Activated CD8-positive, alpha-beta memory T cell treated with anti-CD3 and anti-CD28 coated beads for 48 hours (primary cell): ENCODE results near the gene P3H2.

Experiments used
- DNase-seq, 3 experiments: peaks; one replicate each; pipeline ENCODE4 v3.0.0-alpha.2; 2020; ENCODE audit warnings: low read depth in 2 of 3, low spot score in 2 of 3

P3H2 gene

DNA sequence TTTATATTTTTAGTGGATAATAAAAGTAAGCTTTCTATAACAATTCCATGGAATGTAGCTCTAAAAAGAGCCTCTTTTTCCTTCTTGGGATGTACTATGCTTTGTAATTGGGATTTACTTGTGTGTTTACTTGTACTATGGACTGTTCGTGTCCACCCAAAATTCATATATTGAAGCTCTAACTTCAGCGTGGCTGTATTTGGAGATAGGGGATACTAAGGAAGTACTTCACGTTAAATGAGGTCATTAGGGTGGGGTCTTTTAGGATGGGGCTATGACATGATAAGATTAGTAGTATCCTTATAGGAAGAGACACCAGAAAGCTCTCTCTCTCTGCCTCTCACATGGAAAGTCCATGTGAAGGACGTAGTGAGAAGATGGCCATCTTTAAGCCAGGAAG lies 64.9 kb downstream of the P3H2 start:
- no peak for DNase-seq

DNA sequence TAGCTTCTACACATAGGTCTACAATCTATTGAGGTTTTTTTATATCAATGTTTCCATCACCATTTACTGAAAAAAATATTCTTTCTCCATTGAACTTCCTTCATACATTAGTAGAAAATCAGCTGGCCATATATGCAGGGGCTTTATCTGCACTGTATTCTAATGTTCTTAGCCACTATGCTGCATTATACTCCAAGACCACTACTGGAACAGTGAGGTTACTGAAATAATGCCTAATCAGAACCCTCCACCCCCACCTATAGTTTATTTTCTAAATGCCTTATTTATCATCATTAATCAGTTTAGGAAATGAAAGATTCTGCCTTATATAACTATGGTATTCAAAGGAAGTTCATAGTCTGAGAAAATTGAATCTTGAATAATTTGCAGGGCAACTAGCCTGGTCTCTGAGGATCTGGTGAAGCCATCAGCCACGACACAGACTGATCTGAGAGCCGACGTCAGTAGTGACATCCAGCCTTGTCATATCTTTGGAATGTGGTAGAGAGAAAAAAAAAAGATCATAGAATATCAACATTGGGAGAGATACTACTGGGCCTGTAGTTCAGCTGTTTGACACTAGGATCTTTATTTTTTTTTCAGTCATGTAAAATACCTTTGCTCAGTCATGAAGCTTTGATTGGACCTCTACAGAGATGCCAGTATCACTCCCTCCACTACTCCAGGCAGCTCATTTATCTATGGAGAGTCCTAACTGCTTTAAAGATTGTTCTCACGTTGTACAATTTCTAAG lies 66.6 kb downstream of the P3H2 start:
- no peak for DNase-seq

DNA sequence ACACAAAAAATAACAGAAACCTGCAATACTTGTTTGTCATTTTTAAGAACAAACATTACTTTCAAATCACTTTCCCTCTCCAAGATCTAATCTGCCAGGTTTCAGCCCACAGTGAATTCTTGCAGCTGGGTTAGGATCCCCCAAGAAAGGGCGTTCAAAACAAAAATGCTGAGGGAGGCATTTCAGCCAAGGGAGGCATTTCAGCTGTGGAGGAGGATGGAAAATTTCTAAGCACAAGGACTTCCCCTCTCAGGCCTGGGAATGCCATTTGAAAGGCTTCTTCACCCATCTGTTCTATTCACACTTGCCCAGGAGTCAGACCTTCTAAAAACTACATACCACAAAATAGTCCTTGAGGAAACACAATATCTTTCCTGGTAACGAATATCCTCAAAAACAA lies 69.1 kb downstream of the P3H2 start:
- DNase-seq, result no peak

DNA sequence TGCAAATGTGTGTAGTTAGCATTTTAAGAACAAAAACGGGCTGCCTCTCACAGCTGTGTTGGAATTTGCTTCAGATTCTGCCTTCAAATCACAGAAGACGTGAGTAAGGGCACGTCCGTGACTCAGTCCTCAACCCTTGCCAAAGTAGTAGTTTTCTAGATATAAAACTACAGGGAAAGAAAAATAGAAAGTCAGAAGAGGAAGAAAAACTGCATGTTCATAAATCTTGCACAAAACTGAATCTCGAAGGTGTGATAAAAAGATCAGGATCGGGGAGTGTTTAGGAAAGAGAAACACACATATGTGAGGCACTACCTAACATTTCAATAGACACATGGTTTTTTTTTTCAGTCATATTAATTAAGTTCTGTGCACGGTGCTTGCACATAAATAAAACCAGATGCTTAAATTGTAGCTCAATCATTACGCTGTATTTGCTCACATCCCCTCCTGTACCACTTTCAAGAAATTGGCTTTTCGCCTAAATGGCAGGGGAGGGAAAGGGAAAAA lies 71.7 kb downstream of the P3H2 start:
- no peak for DNase-seq

DNA sequence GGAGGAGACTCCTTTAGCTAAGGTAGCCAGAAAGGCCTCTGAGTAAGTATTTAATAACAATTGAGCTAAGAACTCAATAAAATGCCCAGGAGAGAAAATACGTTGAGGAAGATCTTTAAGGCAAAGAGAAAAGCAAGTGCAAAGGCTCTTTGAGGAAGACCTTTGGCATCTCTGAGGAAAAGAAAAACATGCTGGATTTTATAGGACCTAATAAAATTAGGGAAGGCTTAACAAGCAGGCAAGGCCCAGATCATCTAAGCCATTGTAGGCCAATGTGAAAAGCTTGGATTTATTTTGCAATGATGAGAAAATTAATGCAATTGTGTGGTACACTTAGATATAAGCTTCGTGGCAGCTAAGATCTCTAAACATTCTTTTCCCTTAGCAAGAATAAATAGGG lies 75.7 kb downstream of the P3H2 start:
- DNase-seq, result no peak

DNA sequence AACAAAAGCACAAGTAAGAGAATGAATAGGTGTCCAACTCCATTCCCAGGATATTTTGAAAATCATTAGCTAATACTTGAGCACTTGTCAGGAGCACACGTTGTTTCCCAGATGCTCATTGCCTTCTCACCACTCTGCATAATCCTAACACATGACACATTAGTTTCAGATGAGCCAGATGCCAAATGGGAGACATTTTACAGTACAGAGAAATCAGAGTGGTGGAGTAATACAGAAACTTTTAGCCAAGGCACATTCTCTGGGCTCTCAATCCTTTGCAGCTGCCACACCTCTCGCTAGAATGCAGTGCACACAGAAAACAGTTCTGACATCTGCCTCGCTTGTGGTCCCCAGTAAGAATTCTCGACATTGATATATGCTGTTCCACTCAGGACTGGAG lies 76.6 kb downstream of the P3H2 start:
- DNase-seq, result no peak

DNA sequence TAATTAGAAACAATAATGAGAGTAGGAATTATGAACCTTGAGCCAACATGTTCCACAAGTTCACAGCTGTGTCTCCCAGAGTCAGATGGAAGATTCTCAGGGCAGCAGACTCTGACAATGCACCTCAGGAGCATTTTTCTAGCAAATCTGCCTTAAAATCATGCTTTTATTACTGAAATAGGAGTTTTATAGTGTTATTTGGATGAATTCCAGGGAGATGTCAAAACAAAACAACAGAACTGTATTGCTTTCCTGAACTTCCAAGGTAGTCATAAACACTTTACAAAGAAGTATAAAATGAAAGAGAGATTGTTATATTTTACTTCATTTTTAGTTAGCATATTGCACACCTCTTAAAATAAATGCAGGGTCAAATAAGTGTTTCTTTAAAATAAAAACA lies 77.0 kb downstream of the P3H2 start:
- no peak for DNase-seq

DNA sequence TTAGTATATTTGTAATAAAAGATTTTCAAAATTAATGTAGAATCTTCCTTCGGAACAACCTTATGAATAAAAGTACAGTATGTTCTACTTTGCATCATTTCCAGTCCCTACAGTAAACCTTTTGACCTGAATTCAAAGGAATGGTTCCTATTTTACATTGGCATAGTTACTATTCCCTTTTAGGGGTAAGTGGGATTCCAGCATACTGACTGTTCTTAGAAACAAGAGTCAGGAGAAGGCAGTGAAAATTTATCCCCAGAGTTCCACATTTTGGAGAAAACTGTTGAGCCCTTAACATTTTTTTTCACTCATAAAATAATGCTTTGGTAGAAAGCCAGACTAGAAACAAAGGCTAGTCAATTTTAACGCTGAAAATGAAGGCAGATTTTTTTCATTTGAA lies 78.1 kb downstream of the P3H2 start:
- DNase-seq, result no peak

DNA sequence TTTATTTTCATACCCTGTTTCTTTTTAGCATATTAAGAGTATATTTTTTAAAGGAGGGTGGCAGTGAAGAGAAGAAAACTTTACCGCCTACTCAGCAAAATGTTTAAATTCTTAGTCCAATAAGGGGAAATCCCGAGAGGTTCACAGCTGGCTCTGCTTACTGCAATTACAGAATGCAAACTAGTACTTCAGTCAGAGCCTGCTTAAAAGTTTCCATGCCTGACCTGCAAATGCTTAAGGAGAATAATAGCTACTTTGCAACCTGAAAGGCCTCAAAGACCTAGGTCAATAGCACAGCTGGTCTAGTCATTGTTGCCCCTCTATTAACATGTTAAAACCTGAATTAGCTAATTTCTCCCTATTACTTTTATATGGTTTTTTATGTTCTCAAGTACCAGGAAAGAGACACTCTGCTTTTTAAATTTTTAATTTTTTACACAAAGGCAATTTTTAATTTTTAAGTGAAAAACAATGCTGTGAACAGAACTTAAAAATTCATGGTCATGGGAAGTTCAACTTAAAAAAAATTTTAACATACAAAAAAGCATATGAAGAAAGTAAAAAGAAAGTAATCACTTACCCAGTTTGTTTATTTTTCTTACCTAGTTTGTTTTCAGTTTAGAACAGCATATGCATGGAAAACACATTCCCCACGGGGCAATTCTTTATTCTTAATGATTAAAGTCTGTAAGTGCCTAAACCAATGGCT lies 79.2 kb downstream of the P3H2 start:
- no peak for DNase-seq

DNA sequence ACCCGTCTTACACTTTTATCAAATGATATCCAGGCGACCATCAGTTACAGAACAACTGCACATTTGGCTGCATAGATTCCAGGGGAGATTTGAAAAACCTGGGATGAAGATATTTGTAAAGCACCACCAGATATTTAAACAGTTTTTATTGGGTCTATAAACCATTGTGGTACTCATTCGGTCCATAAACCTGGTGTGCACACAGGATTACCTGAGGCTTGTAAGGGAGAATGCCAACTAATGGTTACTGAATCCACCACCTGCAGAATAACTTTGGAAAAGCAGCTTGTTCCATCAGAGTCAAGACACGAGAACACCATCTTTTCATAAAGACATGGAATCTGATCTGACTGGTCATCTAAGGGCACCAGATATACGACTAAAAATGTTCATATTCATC lies 80.6 kb downstream of the P3H2 start:
- no peak for DNase-seq

DNA sequence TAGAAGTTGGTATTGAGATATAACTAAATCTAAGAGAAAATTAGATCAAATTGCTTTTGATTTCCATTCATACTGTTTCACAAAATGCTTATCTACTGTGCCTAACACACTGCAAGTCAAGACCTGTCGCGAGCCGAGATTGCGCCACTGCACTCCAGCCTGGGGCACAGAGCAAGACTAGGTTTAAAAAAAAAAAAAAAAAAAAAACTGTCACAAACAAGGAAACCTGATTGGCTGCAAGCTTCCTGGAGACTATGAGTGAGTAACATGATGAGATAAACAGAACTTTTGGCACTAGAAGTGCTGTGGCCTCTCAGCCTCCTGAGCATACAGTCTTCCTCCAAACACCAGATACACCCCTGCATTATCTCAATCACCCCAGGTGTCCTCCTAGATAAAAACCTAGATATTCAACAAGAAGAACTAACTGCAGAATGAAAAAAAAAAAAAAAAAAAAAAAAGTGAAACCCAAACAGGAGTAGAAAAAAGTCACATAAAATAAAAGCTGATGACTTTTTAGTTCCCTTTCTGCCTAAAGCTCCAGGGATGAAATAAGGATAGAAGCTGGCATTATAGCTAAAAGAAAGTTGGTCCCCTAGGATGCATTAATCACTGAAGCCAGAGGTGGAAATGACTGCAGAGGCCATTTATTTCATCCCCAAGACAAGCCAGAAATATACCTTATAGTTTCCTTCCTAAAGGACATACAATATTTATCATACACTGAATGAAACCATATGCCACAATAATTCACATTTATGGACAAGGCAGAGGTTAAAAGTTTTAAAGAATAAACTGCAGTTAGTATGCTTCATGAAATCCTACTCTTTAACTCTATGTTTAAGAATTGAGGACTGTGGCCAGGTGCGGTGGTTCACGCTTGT lies 82.4 kb downstream of the P3H2 start:
- DNase-seq, result no peak

DNA sequence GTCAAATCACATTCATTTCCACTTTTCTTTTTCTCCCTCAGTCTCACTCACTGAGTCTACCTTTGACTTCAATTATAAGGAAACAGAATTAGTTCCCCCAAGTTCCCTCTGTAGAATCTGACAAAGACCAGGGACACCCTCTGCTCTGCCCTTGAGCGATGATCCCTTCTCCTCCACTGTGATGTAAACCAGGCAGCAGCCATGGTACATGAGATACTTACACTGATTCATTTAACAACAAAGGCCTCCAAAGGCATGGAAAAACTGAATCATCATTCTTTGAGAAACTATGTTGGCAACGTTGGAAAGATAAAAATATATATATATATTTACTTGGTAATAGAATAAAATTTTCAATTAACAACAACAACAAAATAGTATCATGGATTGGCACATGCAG lies 84.1 kb downstream of the P3H2 start:
- DNase-seq, result no peak

DNA sequence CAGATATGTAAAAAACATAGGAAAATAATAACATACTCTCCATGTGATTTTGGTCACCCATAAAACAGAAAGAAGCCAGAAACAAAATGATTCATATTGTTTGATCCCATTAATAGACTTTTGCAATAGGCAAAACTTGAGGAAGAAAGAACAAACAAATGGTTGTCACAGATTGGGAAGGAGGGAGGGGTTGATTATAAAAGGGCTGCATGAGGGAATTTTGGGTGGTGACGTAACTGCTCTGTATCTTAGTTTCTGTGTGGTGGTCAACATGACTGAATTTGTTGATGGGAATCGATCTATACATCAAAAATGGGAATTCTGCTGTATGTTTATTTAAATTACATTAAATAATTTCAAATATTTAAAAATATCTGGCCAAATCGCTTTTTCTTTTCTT lies 86.3 kb downstream of the P3H2 start:
- DNase-seq, result no peak

DNA sequence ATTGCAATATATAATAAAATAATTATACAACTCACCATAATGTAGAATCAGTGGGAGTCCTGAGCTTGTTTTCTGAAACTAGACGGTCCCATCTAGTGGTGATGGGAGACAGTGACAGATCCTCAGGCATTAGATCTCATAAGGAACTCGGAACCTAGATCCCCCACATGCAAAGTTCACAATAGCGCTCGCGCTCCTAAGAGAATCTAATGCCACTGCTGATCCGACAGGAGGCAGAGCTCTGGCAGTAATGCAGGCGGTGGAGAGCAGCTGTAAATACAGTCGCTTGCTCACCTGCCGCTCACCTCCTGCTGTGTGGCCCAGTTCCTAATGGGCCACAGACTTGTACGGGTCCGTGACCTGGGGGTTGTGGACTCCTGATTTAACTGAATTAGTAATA lies 87.8 kb downstream of the P3H2 start:
- no peak for DNase-seq

DNA sequence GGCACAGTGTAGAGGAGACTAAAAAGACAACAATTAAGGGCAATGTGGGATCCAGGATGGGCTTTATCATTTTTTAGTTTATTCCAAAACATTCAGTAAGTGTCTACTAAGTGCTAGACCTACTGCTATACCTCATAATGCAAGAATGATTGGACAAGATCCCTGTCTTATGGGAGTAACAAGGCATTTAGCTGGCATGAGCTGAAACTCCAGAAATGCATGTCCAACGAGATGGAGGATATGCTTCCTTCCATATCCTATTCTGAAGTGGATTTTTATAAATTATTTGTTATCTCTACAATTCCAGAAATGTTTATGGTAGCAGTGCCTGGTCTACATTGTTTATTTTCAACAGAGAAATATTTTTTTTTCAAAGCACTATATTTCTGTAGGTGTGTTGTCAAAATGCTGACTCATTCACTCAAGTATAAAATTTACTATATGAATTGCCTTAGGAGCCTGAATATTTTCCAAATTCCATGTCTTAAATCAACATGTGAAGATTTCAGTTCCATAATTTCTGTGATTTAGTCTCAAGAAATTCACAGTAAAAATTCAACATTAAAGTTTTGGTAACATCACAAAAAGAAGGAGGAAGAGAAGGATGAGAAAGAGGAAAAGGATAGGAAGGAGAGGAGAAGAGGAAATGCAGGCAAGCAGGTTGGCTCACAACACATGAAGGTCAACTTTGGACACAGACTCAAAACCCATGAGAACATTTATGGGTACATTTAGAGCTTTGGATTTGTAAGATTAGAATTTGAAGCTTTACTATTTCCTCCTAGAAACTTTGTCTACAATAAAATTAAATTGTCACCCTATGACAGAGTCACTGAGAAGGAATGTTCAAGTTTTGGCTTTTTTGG lies 88.6 kb downstream of the P3H2 start:
- DNase-seq, result no peak

DNA sequence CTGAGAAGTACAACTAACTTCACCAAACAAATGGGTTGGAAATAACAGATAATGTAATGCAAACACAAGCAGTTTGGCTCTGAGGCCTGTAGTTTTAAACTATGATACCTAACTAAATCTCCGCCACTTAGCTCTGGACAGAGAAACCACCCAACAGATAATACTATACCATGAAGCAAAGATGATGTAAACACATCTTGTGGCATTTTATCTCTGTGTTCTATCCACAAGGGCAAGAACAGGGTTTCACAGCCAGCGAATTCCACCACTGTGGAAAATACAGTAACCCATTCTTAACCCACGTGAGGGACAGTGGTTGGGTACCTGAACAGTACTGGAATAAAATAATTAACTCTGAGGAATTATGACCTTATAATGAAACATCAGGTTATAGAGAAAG lies 93.6 kb downstream of the P3H2 start:
- DNase-seq, result no peak

DNA sequence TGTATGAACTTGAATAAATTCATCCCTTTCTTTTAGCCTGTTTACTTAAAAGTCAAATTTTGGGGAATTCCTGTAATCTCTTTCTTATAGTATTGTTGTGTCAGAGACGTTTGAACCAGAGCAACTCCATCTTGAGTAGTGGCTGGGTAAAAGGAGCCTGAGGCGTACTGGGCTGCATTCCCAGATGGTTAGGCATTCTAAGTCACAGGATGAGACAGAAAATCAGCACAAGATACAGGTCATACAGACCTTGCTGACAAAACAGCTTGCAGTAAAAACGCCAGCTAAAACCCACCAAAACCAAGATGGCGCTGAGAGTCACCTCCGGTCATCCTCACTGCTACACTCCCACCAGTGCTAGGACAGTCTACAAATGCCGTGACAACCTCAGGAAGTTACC lies 94.5 kb downstream of the P3H2 start:
- no peak for DNase-seq

DNA sequence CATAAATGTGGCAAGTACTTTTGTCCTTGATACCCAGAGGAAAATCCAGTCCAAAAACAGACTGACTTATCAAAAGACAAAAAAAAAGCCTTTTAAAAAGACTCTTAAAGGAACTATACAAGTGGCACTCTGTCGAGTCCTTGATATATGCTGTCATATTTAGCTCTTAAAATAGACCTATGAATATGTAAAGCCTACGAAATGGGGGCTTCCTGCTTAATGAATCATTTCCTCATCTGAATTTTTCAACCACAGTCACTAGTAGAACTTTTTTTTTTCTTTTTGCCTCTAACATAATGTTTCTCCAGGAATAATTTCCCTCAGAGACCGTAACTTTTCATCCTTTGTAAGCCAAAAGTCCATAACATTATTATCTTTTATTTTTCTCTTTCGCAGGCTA lies 95.8 kb downstream of the P3H2 start:
- no peak for DNase-seq

DNA sequence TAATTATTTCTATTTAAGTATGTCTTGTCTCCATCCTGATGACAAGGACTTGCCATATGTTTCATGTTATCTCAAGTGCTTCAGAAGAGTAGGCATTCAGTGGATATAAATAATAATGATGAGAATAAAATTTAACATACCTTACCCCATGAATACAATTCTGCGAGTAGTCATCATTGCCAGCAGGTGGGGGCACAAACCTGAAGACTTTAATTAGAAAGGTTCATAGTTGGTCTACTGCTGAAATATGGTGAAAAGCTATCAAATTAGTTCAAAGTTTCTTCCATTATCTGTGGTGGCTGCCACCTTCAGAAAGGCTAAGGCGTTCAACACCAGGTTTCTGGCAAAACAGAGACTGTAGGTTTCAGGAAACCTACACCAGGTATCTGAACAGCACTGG lies 100.9 kb downstream of the P3H2 start:
- no peak for DNase-seq

DNA sequence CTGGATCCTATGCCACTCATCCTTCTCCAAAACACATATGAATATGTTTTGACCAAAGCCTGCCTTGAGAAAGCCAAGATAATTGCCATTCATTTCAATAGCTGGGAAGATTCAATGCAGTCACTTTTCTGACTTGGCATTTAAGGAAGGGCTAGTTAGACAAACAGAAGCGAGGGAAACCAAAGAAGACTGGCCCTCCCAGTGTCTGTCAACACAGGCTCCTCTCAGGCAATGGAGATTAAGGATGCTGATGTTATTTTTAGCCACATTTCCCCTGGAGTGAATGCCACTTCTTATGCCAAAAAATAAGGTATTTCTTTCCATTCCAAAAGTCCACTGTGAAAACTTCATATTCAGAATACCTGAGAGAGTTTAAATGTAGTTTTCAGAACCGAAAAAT lies 101.7 kb downstream of the P3H2 start:
- no peak for DNase-seq

DNA sequence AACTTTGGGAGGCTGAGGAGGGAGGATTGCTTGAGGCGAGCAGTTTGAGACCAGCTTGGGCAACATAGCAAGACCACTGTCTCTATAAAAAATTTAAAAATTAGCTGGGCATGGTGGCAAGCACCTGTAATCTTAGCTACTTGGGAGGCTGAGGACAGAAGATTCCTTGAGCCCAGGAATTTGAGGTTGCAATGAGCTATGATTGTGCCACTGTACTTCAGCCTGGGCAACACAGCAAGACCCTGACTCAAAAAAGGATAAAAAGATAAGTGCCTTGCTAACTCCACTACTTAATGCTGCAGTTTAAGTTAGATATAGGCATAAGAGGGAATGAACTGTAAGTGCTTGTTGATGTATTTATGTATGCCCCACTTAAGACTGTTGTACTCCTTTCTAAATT lies 102.2 kb downstream of the P3H2 start:
- DNase-seq, result no peak
